Measurements from ENCODE around the gene AP4M1. TPM values are rescaled to one million over a fixed set of nuclear protein-coding genes. Genes with fewer than 3 reads are reported as not detected.

Gene AP4M1
- total RNA-seq, 1 donor from 2014 or later: 4.5 TPM

DNA sequence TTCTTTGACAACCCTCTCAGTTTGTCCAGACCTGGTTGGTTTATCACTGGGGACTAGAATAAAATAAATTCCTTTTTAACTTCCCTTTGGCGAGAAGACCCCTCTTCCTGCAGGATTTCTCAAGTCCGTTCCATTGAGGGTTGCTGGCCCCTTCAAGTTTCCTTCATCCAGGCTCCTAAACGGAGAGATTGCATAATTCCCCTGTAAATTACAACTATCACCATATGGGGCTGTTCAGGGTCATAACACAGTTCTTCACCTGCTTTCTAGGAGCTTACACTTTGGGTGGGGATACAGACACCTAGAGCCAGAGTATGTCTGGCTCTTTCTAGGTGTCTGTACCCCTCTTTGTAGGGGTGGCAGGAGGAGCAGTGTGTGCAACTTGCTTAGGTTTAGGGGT lies 15.9 kb upstream of the AP4M1 start:
- DNase-seq (ENCODE audit: low spot score): no peak
- ATAC-seq: no peak

DNA sequence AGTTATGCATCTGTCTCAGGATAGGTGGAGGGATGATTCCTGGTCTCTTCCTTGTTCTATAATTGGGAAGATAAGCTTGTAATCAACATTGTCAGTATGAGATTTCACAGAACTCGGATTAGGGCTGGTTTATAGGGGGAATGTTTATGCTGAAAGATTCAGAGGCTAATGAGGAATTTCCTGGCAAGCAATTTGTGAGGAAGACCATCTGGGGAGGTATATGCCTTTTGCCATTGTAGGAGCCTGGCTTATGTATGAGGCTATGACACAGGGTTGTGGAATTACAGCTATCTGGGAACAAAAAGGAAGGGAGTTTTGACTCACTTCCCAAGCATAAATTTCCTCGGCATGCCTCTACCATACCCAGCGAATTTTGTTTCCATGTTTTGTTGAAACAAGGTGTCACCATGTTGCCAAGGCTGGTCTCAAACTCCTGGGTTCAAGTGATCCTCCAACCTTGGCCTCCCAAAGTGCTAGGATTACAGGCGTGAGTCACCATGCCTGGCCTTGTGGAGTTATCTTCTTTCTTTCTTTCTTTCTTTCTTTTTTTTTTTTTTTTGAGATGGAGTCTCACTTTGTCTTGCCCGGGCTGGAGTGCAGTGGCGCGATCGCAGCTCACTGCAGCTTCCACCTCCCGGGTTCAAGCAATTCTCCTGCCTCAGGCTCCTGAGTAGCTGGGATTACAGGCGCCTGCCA lies 14.2 kb upstream of the AP4M1 start:
- DNase-seq (ENCODE audit: low spot score) (no peak), ATAC-seq (no peak)

DNA sequence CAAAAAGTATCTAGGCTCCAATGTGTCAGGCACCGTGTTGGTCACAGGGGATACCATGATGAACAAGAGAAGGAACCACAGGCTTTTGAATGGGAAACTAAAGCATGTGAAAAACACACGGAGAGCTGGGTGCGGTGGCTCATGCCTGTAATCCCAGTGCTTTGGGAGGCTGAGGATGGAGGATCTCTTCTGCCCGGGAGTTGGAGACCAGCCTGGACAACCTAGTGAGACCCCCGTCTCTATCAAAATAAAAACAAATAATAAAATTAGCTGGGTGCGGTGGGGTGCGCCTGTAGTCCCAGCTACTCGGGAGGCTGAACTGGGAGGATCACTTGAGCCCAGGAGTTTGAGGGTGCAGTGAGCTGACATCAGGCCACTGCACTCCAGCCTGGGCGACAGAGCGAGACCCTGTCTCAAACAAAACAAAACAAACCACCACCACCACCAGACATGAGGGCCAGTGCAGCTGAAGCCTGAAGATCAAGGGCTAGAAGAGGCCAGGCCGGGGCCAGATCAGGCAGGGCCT lies 13.3 kb upstream of the AP4M1 start:
- DNase-seq (ENCODE audit: low spot score) (no peak), ATAC-seq (peak; percentile 10)

DNA sequence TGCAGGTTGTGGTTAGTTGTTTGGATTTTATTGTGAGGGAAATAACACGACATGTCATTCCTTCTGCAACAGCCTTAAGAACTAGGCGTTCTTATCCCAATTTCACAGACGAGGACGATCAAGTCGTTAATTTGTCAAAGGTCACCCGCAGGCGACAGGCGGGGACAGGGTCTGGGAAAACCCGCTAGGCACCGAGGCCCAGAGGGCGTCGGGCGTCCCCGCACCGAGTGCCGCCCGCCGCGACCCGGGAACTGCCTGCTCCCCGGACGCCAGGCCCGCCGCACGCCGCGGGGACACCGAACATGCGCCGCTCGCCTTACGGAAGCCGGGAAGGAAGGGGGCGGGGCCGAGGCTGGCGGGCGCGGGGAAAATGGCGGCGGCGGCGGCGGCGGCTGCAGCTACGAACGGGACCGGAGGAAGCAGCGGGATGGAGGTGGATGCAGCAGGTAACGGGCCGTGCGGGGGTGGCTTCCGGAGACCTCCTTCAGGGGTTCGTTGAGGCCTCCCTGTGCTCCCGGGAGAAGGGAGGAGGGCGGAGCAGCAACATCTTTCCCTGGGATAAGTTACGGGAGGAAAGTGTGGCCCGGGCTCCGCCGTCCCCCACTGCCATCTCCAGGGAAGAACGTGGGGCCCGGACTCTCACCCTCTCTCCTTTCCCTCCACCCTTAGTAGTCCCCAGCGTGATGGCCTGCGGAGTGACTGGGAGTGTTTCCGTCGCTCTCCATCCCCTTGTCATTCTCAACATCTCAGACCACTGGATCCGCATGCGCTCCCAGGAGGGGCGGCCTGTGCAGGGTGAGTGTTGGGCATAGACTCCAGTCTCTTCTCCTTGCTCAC lies 12.6 kb upstream of the AP4M1 start, which contains the start of gene COPS6:
Gene COPS6, plus strand, starts transcription at position 349 of the 837 bp plus-strand sequence. Its CDS starts 22 bp downstream, at position 371.
- DNase-seq (ENCODE audit: low spot score): peak; percentile 86
- ATAC-seq: peak; percentile 89

DNA sequence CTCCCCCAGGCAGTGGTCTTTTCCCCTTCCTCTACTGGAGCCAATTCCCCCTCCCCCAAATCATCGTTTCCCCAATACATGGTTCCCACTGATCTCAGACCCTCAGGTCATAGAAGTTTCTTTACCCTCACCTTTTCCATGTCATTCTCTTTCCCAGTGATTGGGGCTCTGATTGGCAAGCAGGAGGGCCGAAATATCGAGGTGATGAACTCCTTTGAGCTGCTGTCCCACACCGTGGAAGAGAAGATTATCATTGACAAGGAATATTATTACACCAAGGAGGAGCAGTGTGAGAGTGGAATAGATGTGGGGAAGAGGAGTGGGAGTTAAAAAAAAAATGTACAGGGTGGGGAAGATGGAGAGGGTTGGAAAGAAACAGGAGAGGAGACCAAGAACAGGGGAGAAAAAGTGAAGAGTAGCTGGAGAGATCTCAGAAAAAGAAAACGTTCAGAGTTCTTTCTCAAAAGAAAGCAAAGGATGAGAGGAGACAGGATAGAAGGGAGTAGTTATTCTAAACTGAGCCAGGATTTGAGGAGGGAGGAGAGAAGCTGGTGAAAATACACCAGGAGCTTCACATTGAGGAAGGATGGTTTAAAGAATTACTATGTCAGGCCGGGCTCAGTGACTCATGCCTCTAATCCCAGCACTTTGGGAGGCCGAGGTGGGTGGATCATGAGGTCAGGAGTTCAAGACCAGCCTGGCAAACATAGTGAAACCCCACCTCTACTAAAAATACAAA lies 11.8 kb upstream of the AP4M1 start:
- DNase-seq (ENCODE audit: low spot score): no peak
- ATAC-seq: no peak

DNA sequence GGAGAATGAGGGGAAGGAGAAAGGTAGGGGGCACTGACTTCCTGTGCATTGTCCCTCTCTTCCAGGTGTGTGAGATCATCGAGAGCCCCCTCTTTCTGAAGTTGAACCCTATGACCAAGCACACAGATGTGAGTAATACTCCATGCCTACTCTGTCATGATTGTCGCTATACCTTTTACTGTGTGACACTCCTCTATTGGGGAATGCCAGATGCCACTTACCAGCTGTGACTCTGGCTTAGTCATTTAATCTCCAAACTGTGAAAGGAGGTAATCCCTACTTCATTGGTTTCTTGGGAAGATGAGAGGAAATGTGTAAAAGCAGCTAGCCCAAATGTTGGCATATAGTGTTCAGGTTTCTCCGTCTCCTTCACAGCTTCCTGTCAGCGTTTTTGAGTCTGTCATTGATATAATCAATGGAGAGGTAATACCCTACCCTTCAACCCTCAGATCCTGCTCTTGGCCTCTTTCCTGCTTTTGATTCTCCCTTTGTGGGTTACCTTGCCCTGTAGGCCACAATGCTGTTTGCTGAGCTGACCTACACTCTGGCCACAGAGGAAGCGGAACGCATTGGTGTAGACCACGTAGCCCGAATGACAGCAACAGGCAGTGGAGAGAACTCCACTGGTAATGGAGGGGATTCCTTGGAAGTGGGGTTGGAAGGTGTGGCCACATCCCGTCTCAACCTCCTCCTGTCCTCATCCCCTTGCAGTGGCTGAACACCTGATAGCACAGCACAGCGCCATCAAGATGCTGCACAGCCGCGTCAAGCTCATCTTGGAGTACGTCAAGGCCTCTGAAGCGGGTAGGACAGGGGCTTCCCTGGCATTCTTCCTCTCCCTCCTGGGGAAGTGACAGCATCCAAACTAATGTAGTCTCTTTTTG lies 10.7 kb upstream of the AP4M1 start:
- ATAC-seq (no peak), DNase-seq (ENCODE audit: low spot score) (no peak)

DNA sequence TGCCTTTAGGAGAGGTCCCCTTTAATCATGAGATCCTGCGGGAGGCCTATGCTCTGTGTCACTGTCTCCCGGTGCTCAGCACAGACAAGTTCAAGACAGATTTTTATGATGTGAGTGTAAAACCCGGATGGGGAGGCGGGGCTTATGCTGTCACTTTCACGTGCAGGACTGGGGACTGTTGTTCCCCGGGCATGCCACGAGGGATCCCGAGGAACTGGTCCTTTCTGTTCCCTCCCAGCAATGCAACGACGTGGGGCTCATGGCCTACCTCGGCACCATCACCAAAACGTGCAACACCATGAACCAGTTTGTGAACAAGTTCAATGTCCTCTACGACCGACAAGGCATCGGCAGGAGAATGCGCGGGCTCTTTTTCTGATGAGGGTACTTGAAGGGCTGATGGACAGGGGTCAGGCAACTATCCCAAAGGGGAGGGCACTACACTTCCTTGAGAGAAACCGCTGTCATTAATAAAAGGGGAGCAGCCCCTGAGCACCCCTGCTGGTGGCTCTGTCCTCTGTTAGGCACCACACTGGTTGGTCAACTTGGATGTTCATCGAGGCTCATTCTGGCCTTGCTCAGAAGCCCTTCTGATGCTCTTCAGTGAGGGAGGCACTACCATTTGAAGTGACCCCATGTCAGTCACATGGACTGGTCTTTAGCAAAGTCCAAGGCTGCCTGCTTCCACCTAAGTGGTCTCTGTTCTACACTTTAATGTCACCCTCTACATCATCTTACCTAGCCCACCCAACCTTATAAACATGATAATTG lies 9.8 kb upstream of the AP4M1 start:
- ATAC-seq (no peak), DNase-seq (ENCODE audit: low spot score) (no peak)

DNA sequence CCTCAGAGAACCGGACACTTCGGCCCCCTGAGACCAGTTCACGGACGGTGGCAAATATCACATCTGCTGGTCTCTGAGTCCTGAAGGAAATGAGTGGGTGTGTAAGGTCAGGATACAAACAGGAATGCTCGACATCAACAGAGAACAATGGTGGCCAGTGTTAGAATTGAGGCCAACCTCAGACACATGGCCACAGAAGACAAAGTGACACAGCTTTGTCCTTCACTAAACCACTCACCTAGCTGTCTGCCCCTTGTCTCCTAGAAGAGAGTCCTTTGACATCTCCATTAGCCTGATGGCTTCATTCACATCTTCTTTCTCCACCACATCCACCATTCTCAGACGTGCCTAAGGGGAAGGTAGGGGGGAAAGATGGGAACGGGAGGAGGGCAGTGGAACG lies 8.4 kb upstream of the AP4M1 start:
- DNase-seq (ENCODE audit: low spot score): no peak
- no peak for ATAC-seq

DNA sequence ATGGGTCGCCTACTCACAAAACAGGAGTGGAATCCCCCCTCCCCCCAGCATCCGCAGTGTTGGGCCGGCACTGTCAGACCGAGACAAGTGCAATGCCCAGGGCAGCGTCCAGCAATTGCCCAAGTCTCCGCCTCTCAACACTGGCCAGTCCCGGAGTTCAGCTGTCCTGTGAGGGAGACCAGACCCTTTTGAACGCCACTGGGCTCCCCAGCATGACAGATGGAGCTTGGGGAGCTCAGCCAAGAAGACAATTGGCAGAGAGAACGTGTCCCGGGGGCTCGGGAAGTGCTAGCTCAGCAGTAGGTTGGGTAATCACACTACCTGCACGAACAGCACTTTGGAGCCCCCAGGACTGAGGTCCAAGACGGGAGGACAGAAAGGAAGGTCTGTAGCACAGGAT lies 7.9 kb upstream of the AP4M1 start:
- no peak for DNase-seq (ENCODE audit: low spot score)
- ATAC-seq: peak; percentile 7

DNA sequence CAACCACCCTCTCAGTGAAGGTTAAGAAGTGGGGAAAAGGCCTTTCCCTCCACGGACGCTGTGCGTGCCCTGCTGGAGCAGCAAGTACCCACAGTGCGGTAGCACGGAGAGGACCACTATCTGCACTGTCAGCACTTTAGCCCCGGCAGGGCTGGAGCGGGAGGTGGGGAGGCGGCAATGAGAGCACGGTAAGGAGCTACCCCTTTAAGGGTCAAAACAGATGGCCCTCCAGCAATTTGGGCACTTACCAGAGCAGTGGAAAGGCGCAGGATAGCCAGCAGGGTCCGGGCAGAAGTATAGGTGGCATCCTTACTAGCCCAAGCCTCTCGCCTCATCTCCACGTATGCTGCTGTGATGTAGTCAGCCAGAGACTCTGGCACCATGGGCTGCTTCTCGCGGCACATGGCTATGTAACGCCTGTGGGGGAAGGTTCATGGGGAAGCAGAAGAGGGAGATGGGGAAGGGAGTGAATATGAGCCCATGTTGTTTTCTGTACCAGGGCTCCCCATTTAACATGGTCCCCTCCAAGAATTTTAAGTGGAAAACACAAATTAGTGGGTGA lies 7.4 kb upstream of the AP4M1 start:
- DNase-seq (ENCODE audit: low spot score) (no peak), ATAC-seq (no peak)

DNA sequence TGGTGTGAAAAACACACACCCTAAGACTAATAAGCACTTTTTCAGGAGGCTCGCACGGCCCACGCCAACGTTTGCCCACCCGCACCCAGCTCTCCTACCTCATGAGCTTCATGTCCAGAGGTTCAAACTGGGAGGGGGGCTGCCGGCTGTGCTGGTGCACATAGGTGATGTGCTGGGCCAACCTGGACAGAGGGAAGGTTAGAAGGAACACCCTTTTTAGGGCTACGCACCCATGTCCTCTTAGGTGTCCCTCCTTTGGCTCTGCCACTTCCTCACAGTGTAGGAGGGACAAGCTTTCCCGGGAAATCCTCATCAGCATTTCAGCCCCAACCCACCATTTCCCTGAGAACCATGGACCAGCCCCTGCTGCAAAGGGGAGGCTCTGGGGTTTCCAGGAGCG lies 6.2 kb upstream of the AP4M1 start:
- DNase-seq (ENCODE audit: low spot score): no peak
- no peak for ATAC-seq

DNA sequence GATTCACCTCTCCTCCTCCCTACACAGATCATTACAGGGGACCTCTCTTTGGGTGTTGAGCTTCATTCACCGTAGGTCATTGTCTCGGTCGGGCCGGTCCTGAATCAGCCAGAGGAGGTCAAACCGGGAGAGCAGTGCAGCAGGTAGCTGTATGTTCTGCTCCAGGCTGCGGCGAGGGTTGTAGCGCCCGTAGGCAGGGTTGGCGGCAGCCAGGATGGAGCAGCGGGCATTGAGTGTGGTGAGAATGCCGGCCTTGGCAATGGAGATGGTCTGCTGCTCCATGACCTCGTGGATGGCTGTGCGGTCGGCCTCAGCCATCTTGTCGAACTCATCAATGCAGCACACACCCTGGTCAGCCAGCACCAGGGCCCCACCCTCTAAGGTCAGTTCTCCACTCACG lies 5.7 kb upstream of the AP4M1 start:
- no peak for DNase-seq (ENCODE audit: low spot score)
- ATAC-seq: no peak

DNA sequence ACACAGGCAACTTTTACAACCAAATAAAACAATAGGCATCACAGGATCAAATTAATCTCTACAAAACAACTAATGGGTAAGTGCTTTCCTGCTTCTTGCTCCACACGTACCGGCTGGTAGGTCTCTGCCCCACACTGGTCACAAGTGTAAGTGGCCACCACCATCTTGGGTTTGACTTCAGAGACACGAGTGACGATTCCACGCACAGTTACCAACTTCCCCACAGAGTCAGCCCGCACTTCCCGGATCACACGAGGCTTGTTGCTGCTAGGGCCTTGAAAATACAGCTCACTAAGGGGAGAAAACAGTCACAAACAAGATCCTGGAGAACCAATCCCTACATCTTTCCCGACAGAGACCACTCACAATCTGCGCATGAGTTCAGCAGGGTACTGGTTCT lies 2.5 kb upstream of the AP4M1 start:
- no peak for DNase-seq (ENCODE audit: low spot score)
- no peak for ATAC-seq

DNA sequence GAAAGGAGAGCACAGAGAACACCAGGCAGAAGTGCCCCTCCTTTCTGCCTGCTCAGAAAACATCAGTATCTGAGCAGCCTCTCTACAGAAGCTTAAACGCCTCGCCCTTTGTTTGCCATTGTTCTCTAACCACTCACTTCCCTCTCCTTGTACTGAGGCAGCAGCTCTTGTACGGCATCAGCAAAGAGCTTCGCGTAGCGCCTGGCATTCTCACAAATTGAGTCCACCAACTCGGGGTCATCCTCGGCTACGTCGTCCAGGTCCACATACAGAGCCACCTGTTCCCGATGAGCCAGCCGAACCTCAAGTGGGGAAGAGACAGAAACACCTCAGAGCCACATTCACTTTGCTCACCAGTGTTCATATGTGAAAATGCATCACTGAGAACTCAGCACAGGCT lies 2.0 kb upstream of the AP4M1 start:
- no peak for DNase-seq (ENCODE audit: low spot score)
- ATAC-seq: no peak

DNA sequence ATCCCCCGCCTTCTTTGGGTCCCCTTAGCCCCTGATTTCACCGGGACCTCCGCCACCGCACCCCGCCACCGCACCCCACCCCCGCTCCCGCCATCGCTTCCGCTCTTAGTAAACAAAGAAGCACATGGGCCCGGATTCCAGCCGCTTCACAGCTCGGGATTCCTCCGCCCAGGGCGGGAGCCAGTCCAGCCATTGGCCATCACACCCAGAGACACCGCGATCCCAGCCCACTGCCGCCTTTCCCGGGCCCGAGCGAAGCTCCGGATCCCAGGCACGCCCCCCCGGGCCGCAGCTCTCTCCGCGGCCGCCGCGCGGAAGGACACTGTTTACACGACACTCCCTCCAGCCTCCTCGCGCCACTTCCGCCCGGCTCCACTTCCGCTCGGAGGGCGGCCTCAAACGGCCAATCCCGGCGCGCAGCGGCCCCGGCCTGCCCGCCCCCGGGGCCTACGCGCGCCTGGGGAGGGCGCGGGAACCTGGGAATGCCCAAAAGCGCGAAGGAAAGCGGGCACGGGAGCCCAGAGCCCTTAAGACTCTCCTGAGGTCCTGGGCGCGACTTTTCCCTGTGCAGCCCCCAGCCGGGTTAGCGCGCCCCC lies 925 bp upstream of the AP4M1 start:
- DNase-seq (ENCODE audit: low spot score): peak; percentile 92
- ATAC-seq: peak; percentile 89

DNA sequence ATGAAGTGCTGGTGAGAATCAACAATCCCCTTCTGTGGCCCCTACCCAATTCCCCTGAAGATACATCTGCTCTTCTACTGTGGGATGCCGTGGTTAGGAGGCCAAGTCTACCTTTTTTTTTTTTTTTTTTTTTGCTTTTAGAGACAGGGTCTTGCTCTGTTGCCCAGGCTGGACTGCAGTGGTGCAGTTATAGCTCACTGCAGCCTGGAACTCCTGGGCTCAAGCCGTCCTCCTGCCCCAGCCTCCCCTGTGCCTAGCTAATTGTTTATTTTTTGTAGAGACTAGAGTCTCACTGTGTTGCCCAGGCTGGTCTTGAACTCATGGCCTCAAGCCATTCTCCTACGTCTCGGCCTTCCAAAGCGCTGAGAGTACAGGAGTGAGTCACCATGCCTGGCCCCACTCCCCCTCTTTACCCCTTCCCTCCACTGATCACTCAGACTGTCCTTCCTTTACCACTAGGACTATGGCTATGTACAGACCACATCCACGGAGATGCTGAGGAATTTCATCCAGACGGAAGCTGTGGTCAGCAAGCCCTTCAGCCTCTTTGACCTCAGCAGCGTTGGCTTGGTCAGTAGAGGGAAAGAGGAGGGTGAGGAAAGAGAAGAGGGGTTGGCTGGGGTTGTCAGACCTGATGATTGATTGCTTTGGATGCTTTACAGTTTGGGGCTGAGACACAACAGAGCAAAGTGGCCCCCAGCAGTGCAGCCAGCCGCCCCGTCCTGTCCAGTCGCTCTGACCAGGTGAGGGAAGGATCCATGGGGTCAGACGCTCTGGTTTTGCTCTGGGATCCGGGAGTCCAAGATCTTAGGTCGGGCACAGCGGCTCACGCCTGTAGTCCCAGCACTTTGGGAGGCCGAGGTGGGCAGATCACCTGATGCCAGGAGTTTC lies 1.8 kb downstream of the AP4M1 start:
- DNase-seq (ENCODE audit: low spot score): no peak
- no peak for ATAC-seq

DNA sequence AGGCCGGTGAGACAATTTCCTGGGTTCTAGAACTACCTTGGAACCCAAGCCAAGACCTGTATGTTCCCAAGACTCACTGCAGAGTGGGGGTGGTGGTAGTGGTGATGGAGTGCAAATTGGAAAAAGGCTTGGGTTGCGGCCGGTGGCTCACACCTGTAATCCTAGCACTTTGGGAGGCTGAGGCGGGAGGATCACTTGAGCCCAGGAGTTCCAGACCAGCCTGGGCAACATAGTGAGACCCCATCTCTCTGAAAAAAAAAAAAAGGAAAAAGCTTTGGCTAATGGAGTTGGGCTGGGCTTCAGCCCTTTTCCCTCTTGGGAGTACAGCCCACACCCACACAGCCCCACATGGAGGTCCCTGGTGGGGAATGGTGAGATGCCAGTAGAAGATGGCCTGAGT lies 4.1 kb downstream of the AP4M1 start:
- DNase-seq (ENCODE audit: low spot score) (no peak), ATAC-seq (no peak)

DNA sequence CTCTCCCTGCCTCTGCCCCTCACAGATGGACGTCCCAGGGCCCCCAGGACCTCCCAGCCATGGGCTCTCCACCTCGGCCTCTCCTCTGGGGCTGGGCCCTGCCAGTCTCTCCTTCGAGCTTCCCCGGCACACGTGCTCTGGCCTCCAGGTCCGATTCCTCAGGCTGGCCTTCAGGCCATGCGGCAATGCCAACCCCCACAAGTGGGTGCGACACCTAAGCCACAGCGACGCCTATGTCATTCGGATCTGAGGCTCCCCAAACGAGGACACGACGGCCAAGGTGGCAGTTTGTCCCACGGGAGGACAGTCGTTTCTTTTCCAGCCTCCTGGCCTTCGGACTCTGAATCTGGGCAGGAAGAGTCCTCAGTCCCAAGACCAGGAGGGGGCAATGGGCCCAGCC lies 5.2 kb downstream of the AP4M1 start:
- no peak for DNase-seq (ENCODE audit: low spot score)
- no peak for ATAC-seq

Measured in left lobe of liver (tissue), 2 donors.